ENCODE results near the gene TRAPPC2L.
"Not testable (repeated sequence)": the region's sequence is repeated elsewhere in the genome, so short reads cannot be mapped to it uniquely, and the experiment has no call there.

Gene TRAPPC2L

DNA sequence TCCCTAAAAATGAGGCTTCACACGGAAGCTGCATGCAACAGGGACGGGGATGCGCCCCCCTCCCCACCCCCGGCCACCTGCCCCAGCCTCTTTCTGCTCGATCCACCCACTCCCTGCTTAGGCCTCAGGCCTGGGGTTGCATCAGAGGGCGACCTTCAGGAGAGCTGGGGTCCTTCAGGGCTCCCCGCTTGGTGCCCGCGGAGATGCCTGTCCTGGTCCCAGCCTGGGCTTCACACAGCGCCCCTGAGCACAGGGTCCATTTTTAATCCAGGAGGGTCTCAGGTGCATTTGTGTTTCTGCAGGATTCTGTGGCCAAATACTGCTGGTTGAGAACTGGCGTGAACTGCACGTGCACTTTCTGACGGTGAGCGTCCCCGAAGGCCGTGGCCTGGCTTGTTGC lies 37.8 kb upstream of the TRAPPC2L start:
- DNase-seq = no peak

DNA sequence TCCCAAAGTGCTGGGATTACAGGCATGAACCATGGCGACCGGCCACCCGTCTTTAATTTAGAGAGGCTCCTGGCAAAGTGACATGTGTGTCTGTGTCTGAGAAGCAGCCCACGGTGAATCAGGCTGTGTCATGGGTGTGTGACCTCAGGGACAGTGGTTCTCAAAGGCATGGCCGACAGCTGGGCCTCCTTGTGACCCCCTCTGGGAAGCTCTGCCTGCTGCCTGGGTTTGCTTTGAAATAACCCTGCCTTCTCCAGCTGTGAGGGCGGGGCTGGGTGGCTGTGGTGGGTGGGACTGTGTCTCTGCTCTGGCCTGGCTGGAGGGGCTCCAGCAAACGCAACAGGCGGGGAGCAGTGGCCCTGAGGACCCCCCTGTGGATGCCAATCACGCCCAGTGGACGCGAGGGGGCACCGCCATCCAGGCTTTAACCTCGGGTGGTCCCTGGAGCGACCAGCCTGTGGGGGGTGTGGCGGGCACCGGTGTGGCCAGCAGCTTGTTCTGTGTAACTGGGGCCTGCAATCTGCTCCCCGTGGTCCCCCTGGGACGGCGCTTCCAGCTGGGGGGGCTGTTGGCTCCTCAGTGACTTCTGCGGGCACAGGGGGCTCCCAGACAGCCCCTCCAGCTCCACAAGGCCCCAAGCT lies 36.4 kb upstream of the TRAPPC2L start:
- DNase-seq = no peak

DNA sequence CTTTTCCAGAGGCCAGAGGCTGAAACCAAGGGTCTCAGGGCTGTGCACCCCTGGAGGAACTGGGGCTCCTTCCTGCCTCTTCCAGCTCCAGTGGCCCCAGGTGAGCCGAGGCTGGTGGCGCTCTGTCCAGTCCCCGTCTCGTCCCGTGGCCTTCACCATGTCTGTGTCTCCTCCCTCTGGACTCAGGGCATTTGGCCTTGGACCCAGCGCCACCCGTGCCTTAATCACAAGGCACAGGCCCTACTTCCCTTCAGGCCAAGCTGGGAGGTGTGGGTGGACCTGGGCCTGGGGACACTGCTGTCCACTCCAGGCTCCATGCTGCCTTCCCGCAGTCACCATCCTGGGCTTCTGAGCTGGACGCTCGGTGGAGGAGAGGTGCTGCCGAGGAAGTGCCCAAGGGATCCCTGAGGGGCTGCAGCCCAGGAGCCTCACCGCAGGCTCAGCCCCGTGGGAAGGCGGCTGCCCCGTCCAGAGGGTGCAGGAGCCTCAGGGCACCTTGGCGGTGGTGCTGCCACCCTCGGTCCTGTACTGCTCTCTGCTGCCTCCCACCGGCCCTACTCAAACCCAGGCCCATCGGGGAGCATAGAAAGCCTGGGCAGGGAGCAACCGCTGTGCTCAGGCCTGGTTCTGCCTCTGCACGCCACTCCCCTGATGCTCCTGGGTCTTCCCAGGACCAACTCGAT lies 35.6 kb upstream of the TRAPPC2L start:
- DNase-seq = no peak

DNA sequence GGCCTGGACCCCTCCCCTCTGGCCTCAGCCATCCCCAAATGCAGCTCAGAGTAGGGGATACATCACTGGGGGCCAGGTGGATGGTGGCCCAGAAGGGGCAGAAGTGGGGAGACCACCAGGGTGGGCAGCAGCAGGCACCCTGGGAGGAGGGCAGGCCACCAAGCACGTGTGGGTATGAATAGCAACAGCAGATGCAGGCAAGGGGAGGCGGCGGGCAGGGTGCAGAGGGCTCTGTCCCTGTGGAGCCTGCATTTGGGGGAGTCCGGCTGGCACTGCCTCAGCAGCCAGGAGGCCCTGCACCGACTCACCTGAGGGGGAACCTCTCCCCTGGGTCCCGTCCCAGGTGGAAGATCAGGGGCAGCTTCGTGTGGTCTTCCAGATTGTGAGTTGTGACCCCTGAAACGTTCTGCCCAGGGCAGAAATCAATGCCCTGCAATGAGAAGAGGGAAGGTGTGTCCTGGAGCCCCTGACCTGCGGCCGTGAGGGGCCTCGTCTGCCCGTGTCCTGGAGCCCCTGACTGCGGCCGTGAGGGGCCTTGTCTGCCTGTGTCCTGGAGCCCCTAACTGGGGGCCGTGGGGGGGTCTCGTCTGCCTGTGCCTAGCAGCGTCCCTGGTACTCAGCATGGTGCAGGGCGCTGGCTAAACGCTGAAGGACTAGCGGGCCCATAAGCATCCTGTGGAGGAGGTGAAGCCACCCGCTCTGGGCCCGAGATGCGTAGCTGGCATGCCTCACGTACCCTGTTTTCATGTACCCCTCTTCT lies 34.5 kb upstream of the TRAPPC2L start:
- DNase-seq = no peak

DNA sequence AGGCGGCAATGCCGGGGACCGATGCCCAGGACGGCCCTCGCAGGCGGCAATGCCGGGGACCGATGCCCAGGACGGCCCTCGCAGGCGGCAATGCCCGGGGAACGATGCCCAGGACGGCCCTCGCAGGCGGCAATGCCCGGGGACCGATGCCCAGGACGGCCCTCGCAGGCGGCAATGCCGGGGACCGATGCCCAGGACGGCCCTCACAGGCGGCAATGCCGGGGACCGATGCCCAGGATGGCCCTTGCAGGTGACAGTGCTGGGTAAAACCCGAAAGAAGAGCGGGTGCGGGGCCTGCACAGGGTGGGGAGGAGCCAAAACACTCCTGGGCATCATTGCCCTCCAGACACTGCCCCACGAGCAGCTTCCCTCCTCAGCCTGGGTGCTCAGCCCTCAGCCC lies 33.3 kb upstream of the TRAPPC2L start:
- not testable (repeated sequence) for DNase-seq

DNA sequence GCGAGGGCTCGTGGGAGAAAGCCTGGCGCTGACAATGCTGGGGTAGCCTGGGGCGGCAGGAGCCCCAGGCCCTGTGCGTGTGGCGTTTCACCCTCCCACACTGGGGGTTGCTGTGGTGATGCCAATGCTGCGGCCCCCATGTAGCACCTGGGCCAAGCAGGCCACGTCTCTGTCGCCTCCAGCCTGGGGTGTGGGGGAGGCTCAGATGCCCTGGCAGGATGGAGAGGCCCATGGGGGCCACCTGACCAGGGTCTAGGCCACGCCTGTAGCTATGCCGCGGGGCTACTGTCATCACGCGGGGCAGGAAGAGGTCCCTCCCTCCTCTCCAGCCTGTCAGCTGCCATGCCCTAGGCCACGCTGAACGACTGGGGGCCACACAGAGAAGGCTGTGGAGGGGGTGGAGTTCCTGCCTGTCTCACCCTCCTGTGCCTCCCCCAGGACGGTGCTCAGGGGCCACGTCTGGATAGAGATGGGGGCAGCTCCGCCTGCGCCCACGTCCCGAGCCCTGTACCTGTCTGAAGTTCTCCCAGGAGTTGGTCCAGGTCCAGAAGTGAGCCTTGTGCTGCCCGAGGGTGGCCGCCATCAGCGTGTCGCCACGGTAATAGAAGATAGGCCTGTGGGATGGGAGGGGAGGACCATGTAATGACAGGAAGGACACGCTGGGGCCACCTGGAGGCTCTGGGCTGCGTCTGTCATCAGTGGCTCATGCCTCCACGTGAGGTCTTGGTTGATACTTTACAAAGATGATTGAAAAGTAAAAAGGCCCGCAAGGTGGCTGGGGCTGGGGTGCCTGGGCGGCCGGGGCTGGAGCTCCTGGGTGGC lies 32.5 kb upstream of the TRAPPC2L start:
- DNase-seq = no peak

DNA sequence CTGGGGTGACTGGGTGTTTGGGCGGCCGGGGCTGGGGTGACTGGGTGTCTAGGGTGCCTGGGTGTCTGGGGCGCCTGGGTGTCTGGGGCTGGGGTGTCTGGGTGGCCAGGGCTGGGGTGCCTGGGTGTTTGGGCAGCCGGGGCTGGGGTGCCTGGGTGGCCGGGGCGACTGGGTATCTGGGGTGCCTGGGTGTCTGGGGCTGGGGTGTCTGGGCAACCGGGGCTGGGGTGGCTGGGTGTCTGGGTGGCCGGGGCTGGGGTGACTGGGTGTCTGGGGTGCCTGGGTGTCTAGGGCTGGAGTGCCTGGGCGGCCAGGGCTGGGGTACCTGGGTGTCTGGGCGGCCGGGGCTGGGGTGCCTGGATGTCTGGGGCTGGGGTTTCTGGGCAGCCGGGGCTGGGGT lies 31.8 kb upstream of the TRAPPC2L start:
- DNase-seq = no peak

DNA sequence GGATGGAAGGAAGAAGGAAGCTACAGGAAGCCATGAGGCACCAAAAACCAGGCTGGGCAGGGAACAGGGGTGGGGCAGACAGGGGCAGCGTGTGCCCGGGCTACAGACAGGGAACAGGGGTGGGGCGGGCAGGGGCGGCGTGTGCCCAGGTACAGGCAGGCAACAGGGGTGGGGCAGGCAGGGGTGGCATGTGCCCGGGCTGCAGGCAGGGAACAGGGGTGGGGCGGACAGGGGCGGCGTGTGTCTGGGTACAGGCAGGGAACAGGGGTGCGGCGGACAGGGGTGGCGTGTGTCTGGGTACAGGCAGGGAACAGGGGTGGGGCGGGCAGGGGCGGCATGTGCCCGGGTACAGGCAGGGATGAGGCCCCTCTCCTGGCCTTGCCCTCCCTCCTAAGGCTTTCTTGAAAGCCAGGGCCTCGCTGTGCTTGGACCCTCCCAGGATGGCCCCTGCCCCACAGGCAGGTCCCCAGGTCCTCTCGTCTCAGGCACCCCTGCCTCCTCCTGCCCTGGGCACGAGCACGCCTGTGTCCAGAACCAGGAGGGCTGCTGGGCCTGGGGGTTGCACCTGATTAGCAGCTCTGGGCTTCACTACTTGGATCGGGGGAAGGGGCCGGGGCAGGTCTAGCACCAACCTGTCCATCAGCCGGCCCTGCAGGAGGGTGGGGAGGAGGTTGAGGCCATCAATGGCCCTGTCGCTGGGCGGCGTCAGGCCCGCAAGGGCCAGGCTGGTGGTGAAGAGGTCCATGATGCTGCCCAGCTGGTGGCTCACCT lies 30.7 kb upstream of the TRAPPC2L start:
- no peak for DNase-seq

DNA sequence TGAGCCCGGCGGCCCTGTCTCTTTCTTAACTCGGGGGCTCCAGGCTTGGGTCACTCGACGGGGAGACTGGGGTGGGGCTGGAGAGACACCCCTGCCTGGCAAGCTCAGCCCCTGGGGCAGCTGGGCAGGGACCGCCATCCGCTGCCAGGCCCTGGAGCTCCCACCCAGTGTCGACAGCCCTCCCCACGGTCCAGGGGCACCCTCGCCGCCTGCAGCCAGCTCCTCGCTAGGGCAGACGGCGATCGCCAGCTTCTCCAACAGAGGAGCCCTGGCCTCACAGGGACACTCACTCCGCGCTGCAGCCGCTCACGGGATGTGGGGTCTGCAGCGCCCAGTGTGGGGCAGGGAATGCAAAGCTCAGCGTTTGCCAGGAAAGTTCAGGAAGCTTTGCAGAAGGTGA lies 29.2 kb upstream of the TRAPPC2L start:
- DNase-seq = no peak

DNA sequence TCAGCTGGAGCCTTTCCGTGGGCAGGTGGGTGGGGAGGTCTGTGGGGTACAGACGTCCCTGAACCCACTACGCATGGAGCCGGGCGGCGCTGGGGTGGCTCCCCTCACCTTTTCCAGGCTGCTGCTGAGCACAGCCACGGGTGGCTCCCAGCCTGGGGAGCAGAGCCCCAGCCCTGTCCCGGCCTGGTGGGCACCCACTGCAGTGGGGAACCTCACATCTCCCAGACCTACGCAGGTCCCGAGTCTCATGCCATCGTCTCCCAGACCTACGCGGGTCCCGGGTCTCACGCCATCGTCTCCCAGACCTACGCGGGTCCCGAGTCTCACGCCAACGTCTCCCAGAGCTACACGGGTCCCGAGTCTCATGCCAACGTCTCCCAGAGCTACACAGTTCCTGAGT lies 28.2 kb upstream of the TRAPPC2L start:
- no peak for DNase-seq

DNA sequence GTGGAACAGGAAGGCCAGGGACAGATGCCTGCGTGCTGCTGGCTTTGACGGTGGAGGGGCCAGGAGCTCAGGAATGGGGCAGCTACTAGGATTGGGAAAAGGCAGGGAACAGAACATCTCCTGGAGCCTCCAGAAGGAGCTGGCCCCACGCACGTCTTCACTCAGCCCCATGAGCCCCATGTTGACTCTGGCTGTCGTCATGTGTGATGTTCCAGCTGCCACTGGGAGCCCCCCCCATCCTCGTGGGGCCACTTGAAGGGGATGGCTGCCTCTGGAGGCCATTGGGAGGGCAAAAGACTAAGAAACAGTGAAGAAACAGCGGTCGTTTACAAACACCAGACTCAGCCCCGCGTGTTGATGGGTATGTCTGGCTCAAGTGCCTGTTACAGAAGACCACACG lies 26.7 kb upstream of the TRAPPC2L start:
- no peak for DNase-seq

DNA sequence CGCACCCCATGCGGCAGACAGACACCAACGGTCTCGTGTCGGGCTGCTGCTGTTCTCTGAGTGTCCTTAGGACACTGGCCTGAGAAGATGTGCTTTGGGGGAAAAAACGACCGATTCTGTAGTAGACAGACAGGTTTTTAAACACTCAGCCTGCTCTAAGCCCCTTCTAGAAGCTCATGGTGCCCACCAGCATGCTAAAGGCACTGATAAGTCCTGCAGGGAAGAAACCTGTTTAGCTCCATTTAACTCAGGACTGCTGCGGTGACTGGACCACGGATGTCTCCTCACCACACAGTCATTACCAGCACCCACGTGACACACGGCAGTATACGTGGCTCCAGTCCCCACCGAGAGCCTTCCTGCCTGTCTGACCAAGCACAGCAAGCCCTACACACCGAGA lies 26.1 kb upstream of the TRAPPC2L start:
- no peak for DNase-seq

DNA sequence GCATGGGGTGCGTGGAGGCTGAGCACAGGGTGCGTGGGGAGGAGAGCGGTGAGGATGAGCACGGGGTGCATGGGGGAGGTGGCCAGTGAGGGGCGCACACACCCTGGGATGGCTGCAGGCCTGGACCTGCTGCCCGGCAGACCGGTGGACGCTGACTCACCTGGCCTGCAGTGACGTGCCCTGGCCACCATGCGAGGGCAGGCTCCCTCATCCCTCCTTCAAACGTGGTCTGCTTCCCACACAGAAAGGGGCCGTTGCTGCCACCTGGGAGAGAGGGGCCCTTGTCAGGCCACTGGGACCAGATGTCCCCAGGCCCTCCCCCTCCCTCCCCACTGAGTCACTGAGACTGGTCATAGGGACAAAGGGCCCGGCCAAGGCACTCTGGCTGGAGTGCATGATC lies 25.1 kb upstream of the TRAPPC2L start:
- DNase-seq = no peak

DNA sequence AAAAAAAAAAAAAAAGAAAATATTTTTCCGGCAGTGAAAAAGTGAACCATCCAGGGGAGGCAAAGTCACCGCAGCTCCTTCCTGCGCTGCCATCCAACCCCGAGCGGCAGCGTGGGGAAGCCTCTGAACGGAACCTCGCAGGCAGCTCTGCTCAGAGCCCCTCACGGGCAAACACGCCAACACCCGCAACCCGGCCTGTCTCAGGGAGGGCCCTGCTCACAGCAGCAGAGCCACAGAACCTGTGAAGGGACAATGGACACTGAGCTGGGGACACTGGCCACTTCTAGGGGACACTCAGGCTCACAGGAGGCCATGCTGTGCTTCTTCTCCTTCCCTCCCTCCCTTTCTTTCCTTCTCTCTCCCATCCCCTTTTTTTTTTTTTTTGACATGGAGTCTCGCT lies 23.8 kb upstream of the TRAPPC2L start:
- DNase-seq = no peak

DNA sequence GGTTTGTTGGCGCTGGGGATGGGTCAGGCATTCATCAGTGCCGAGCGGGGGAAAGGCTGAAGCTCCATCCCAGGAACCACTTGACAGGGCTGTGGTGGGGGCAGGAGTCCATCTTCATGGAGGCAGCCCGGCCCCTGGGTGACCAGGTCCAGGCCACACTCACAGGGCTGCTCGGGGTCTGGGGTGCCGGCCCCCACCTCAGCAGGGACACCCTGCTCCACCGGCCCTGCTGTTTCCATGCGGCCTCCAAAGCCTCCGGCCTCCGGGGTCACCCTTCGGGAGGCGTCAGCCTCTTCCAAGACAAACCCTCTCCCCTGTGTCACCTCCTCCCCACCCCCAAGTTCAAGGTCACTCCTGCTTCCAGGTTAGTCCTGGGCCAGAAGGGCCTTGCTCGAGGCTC lies 22.3 kb upstream of the TRAPPC2L start:
- no peak for DNase-seq

DNA sequence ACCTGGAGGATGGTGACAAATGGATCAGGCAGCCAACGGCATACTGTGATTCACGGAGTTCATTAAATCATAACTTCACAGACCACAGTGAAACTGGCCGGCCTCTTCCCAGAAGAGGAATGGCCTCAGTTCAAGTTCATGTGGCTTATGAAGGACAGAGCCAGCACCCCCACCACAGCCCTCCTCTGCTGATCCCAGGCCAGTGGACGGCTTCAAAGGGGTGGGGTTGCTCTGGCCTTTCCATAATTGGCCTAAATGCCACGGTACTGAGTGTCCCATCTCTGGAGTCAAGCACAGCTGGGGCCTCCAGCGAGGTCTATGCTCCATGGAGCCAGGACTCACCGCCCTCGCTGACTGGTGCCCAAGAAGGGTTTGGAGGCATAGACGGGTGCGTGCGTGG lies 21.5 kb upstream of the TRAPPC2L start:
- DNase-seq = no peak

DNA sequence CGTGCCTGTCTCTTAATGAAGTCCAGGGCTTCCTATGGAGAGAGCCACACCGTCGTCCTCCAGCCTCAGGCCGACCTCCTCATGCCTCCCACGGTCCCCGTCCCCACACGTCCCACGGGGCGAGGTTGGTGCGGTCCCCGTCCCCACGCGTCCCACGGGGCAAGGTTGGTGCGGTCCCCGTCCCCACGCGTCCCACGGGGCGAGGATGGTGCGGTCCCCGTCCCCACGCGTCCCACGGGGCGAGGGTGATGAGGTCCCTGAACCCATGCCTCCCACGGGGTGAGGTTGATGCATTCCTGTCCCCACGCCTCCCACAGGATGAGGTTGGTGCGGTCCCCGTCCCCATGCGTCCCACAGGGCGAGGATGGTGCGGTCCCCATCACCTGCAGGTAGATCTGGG lies 21.1 kb upstream of the TRAPPC2L start:
- no peak for DNase-seq

DNA sequence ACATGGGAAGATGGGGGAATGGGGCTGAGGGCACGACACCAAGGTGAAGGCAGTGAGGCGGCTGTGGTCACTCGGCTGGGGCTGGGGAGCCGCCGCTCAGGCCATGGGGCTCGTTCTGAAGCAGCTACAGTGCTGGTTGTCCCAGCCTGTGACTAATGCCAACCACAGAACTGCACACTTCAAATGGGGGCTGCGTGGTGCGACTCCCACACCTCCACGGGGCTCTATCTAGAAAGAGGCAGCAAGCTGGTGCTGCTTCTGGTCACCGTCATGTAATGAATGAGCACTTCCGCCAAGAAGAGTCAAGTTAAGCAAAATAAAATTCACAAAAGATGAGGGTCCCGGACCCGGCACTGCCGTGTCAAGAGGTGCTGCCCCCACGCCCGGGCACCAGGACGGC lies 20.1 kb upstream of the TRAPPC2L start:
- no peak for DNase-seq

DNA sequence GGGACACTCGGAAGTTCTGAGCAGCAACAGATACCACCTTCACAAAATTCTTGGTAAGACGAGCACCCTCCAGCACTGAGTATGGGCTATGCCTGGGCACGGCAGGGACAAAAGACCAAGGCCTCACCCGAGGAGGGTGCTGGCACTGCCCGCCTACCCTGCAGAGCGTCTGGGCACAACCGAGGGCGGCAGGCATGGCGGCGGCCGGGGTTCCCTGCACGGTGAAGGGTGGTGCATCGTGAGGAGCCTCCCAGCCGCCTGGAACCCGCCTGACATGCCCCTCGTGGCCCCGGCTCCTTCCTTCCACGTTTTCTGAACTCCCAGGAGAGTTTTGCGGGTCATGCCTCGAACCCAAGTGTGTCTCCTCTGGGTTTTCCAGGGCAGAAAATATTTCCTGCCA lies 19.1 kb upstream of the TRAPPC2L start:
- no peak for DNase-seq

DNA sequence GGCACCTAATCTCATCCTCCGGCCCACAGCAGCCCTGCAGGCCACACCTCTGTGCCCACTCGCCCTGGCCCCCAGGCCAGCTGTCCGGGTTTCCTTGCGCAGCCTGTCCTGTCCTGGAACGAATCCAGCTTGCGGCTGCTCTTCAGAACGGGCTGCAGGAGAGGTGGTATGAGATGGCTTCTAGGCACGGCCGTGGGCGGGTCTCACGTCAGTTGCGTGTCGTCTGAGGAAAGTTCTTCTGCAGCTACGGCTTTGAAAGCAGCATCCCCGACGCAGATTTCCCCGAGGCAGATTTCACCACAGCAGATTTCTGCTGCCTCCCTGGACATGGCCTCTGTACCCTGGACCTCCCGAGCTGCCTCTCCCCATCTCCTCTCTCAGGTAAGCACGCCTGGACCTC lies 18.4 kb upstream of the TRAPPC2L start:
- no peak for DNase-seq

DNA sequence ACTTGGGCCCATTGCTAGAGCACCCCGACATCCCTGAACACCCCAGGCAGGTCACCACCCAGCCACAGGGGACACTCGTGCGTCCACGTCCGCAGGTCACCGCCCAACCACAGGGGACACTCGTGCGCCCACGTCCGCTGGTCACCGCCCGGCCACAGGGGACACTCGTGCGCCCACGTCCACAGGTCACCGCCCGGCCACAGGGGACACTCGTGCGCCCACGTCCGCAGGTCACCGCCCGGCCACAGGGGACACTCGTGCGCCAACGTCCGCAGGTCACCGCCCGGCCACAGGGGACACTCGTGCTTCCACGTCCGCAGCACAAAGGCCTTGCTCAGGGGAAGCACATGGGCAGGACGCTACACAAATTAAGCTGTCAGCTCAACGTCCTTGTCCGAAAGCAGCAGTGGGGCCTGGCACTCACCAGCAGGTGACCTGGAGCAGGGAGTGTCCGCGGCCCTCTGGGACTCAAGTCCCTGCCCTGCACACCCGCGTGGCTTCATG lies 17.8 kb upstream of the TRAPPC2L start:
- DNase-seq = no peak
